HG02840 (cell line): Measurements from ENCODE around the gene KRT14.
"Not testable (repeated sequence)": the region's sequence is repeated elsewhere in the genome, so short reads cannot be mapped to it uniquely, and the experiment has no call there.

Experiments
- ATAC-seq: cut with Tn5 transposase; IDR thresholded peaks from one replicate; pipeline ENCODE4 v1.9.1; 2021; ENCODE audit warnings: mild to moderate bottlenecking, moderate library complexity, moderate number of reproducible peaks; ENCODE audit not compliant: unreplicated experiment, low FRiP score

KRT14 gene

DNA sequence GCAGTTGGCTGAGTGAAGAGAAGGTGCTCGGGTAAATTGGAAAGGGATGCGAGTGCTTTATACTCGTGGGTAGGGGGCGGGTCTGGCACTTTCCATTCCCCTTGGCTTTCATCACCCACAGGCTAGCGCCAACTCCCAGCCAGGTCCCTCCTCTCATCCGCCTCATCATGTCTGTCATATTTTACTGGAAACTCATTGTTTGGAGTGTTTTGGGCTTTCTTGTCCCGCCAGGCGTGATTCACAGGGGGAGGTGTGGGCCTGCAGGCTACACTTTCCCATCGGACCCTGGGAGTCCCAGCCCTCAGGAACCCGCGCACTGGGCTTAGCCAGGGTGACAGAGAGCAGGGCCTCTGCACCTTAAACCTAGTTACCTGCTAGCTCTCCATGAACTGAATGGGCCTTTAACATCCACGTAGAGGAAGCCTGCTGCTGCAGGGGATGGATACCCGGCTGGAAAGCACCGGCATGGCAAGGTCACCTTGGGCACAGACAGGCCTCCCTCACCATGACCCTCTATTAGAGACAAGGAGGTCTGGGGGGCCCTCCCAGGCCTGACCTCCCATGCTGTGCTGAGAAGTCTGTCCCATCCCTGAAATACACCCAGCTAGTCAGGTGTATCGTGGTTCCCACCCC is at the start of gene KRT14:
KRT14 (minus strand) TSS at position 33 of the 633 bp plus-strand sequence. CDS start 61 bp downstream, outside the sequence.
- no peak for ATAC-seq

DNA sequence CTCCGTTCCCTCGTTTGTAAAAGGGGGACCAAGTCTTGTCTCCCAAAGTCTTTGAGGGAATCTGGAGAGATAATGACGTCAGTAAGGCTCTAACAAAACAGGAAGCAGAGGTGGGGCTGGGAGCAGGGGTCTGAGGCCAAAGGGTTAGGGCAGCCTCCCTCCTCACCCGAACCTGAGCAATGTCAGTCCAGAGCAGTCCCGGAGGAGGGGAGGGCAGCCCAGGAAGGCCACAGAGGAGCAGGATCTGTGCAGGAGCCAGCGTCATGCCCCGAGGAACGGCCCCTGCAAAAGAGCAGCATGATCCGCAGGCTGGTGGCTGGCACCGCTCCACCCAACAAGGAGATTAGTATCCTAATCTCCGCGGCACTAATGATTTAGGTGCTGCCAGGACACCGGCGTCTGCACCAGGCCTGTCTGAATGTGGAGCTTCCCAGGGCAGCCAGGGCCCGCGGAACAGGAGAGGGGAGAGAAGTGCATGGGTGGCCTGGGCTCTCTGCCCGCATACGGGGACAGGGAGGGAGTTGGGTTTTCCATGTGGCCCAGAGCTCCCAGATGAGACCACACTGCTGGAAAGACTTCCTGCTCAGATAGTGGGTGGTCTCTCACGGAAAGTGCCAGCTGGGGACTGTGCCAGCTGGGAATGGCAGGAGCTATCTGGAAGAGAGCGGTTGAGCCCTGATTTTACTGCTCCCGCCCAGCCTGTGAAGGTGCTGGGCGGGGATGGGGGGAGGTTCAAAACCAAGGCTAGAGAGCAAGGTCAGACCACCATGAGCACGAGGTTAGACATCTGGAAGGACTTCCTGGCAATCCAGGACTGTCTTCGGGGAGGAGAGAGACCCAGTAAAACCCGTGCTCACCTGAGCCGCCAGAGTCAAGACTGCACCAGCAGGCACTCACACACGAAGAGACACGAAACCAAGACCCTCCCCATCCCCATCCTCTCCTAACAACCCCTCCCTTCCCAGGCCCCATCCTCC is 48.7 kb upstream of the KRT14 start:
- ATAC-seq, result no peak

DNA sequence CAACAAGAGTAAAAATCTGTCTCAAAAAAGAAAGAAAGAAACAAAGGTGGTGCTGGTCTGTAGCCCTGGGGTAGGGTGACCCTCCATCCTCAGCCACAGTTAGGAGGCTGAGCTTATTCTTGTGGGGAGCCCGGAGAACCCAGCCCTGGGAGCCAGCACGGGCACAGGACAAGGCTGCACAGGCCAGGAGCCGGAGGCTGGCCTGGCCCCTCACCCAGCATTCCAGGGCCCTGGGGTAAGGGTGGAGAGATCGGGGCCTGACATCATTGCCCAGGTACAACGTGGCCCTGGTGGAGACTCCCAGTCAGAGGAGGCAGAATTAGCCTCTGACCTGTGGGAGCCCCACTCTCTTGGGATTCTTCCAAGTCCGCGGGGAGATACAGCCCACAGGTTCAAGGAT is 47.9 kb upstream of the KRT14 start:
- ATAC-seq, result no peak

DNA sequence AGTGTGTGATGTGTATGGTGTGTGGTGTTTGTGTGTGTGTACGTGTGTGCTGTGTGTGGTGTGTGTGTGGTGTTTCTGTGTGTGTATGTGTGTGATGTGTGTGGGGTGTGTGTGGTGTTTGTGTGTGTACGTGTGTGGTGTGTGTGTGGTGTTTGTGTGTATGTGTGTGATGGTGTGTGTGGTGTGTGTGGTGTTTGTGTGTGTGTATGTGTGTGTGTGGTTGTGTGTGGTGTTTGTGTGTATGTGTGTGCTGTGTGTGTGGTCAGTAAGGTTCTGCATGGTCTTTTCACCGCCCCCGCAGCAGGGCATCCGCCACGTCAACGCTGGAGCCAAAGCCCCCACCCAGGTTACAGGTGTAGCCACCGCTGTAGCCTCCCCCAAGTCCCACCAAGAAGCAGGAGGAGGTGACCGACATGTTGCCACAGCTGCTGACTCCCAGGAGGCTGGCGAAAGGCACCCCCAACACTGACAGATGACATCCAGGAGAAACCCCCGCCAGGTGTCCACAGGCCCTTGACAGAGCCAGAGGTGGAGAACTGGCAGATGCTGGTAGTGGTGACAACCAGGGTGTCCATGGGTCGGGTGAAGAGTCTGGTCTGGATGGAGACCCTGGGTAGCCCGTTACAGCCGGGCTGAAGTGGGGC is 47.0 kb upstream of the KRT14 start:
- ATAC-seq, result no peak

DNA sequence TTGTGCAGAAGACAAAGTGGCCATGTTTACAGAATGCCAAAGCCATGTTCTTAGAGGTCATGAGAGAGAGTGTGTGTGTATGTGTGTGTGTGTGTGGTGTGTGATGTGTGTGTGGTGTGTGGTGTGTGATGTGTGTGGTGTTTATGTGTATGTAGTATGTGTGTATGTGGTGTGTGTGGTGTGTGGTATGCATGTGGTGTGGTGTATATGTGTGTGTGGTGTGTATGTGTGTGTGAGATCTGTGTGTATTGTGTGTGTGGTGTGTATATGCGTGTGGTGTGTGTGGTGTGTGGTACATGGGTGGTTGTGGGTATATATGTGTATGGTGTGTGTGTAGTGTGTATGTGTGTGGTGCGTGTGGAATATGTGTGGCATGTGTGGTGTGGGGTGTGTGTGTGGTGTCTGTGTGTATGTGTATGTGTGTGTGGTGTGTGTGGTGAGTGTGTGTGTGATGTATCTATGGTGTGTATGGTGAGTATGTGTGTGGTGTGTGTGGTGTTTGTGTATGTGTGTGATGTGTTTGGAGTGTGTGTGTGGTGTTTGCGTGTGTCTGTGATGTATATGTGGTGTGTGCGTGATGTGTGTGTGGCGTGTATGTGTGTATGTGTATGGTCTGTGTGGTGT is 45.9 kb upstream of the KRT14 start:
- ATAC-seq, result no peak

DNA sequence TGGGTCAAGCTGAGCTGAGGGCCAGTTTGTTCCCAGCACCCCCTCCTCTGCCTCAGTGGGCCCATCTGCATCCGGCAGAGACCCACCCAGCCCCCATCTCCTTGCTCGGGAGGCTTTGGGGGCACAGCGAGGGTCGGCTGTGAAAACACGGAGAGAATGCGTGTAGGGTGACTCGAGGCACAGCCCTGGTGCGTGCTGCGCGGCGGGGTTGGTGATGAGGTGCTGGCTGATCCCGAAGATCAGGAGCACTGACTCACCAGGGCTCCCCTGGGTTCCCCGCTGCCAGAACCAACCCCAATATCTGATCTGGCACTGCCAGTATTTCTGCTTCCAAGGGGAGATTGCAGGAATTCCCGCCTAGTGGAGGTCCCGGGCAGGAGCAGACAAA is 45.2 kb upstream of the KRT14 start:
- ATAC-seq, result no peak

DNA sequence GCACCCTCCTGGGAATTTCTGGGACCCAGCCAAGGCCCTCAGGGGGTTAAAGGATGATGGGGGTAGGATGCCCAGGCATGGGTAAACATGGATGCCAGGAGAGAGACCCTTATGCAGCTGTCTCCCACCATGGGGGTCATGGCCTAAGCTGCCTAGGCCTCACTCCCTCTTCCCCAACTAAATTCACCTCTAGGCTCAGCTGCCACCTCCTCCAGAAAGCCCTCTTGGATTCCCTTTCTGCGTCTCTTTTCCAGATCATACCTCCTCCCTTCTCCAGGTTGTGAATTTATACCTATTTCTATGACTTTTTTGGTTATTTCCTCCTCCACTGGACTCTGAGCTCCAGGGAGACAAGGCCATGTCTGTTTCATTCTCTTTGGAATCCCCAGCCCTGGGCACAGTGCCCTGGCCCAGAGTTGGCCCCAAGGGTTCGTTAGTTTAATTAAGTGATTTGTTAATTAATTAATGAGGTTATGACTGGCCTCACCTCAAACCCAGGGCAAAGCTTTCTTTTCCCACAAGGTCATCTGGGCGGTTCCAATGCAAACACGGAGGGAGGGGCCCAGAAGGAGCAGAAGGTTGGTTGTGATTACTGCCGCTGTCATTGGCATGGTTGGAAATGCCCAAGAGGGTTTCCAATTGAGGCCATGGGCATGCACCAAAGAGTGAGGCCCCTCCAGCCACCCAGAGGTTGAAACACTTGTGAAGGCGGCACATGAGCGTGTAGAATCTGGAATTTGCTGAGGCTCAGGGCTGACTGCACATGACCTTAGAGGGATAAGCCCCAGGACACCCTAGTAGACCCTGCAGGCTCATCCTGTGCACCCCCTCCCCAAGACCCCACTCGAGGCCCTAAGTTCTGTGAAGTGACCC is 44.6 kb upstream of the KRT14 start:
- ATAC-seq, result no peak

DNA sequence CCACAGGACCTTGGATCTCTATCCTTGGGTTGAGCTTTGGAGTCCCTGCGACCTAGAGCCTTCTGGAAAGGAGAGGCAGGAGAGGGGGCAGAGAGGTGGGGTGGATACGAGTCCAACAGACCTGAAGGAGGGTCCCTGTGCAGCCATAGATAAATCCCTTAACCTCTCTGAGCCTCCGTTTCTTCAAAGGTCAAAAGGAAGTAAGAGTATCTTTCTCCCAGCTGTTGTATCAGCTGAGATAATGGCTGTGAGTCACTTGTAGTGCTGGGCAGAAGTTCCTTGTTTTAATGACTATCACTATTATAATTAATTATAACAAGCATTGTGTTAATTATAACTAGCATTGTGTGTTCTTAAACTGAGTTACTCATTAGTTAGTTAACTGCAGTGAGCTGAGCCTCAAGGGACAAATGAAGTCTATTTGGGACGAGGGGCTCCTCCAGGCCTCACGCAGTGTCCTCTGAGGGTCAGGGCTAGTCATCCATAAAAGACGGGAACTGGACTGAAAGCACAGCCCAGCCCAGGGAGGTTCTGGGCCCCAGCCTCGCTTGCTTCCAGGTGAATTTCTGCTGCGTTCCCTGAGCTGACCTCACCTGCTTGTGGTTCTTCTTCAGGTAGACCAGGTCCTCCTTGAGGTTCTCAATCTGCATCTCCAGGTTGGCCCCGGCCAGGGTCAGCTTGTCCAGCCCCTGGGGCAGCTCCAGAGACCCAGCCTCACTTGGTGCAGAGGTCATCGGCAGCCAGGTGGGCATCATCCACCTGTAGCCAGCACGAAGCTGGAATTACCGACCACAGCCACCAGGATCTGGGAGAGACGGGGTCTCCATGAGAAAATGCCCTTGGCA is 43.4 kb upstream of the KRT14 start:
- no peak for ATAC-seq

DNA sequence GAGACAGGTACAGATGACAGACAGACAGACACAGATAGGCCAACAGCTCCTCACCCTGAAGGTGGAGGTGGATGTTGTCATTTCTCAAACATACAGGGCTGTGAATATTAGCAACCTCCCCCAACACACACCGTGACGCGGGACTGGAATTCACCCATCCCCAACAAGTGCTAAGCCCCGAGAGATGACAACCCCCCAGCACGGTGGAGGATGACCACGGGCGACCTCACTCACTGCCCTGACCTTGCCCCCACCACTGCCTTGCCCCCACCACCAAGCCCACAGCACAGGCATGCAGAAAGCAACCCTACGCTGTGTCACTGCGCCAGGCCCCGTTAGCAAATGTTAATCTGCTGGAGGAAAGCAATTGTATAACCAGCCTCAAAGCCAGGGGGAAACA is 42.6 kb upstream of the KRT14 start:
- no peak for ATAC-seq

DNA sequence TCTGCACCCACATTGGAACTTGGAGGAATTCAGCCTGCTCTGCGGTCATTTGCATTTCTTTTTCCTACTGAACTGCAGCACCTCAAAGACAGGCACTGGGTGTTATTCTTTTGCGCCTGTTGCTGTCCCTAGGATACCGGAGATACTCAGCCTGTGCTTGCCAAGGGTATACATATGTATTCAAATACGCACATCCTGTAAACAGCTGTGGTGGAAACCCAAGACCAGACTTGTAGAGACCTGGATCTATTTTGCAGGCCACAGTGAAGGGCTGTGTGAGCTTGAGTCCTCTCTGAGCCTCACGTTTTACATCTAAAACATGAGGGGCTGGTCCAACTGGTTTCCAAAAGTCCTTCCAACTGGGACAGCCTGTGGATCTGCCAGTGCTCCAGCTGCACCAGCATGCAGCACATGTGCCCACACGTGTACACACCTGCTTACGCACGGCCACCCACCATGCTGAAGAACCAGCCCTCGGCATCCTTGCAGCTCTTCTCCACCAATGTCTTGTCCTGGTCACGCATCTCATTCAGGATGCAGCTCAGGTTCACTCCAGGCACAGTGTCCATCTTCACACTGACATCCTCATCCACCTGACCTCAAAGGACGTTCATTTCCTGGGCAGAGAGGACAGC is 42.0 kb upstream of the KRT14 start:
- ATAC-seq, result not testable (repeated sequence)

DNA sequence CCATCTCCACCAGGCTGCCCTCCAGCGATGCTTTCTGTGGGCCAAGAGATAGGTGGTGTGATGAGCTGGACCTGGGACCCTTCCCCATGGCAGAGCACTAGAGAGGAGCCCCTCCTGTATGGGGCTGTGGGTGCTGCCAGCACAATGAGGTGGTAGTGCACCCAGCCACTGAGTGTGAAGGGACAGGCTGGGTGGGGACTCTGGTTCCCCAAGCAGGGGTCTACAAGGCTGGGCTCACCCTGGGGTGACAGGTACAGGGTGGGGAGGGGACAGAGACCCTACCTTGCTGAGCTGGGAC is 41.3 kb upstream of the KRT14 start:
- not testable (repeated sequence) for ATAC-seq

DNA sequence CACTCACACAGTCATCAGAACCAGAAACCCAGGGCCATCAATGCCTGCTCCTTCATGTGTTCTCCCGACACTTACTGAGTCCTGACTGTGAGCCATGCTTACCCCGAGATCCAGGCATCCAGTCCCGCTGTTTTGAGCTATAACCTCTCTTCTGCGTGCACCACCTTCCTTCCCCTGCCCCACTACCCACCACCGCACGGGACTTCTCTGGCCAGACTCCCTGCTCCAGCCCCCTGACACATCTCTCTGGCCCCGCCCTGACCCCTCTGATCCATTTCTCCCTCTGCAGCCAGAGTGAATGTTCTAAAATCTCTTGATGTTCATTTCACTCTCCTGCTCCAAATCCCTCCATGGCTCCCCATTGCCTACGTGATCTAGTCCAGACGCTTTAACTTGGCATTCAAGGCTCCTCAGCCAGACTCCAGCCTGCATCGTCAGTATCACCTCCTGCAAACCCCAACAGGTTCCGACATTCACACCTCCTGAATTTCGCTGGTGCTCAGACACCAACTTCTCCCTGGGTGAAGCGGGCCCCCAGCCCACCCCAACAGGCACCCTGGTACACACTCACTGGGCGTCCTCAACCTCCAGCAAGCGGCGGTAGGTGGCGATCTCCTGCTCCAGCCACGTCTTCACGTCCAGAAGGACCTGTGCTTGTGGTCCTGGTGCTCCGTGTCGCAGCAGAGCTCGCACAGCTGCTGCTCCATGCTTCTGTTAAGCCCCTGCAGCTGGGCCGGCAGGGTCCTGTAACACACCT is 40.8 kb upstream of the KRT14 start:
- ATAC-seq, result no peak

DNA sequence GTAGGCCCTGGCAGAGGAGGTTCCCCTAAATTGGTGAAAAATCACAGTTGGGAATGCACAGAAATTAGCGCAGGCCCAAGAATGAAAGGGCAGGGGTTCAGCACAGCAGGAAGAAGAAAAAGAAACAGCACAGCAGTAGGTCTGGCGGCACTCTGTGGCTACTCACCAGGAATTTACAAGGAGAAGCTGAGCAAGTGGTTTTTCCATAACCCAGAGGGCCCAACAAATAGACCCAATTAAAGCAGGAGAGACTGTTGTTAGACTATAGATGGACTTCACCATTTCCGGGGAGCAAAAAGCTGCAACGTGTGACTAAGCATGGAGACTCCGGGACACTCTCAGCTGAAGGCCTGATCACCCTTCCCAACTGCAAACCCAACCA is 40.2 kb upstream of the KRT14 start:
- ATAC-seq, result not testable (repeated sequence)

DNA sequence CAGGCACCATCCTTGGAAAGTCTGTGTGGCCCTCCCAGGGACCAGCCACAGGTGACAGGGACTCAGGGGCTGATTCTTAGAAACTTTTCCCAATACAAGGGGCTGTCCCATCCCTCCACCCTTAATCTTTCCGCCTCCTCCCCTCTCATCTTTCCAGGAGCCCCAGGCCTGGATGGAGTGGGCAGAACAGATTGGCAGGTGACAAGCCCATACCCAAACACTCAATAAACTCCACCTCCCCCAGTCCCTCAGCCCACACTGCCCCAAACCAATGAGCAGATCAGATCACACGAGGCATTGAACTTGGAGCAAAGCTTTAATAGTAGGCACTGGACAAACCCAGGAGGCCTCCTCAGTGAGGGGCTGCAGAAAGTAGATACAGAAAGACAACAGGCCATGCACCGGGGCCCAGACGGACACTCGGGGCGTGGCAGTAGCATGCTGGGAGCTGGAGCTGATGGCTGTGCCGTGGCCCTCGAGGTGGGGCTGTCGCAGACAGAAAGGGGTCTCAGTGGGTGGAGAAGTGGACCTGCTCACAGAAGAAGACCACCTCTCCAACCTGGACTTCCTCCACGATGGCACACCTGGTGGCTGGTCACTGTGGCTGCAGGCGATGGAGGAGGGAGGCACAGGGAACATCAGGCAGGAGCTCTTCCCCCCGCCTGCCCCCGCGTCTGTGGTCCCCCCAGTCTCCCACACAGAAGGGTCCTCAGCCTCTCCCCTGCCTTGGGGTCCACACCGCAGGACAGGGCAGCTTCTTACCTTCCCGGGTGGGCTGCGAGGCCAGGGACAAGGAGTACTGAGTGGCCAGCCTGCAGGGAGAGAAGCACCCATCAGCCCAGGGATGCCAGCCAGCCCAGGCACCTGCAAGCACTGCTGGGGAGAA is 39.6 kb upstream of the KRT14 start:
- ATAC-seq, result not testable (repeated sequence)

DNA sequence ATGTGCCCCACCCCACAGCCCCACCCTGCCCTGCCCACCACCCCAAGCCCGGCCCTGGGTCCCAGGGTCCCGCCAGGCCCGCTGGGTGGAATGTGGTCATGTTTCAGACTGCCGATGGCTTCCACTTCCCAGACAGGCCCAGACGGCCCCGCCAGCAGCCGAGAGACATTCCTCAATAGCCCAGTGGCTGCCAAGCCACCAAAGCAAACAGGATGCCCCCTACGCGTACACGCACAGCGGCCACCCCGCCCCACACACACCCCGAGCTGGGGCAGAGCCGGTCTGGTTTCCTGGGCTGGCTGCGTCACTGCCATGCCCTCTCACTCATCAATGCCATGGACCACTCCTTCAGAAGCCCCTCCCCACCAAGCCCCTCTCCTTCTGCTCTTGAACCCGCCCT is 38.9 kb upstream of the KRT14 start:
- ATAC-seq, result no peak

DNA sequence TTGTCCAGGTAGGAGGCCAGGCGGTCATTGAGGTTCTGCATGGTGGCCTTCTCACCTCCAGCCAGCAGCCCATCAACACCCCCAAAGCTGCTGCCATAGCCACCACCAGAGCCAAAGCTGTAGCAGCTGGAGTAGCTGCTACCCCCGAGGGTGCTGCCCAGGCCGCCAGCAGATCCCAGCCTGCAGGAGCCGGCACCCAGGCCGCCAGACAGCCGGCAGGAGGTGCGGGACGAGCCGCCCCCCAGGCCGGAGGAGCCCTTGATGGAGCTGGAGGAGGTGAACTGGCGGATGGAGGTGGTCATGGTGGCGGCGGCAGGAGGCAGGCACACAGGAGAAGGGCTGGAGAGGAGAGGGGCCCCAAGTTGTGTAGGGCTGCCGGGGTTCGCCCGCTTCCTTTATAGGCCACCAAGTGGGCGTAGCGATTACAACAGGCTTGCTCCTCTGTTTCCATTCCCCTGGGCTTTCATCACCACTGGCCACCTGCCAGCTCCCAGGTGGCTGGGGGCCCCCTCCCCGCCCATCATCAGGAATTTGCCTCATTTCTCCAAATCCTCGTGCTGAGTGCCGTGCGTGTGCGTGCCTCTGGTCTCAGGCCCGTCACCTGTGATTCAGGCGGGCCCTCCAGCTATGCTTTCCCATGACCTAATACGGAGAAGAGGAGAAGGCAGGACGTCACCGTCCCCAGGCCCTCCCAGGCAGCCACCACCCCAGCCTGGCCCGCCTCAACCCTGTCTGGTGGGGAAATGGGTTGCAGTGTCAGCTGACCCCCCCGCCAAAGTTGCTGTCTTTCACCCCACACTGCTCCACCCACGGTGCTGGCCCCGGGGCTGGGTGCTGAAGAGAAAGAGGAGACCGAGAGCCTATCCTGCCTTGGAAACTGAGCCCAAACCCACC is 37.8 kb upstream of the KRT14 start, which contains the start of gene KRT17:
KRT17 (minus strand) TSS at position 368 of the 894 bp plus-strand sequence; CDS start at position 302, 66 bp downstream.
- ATAC-seq, result no peak
